Measurements from ENCODE around the gene IFNL4. TPM values are rescaled to one million over a fixed set of nuclear protein-coding genes. Genes with fewer than 3 reads are reported as not detected.

Gene IFNL4
- total and polyA plus RNA-seq, 2 experiments from 2014 or later, result not detected

DNA sequence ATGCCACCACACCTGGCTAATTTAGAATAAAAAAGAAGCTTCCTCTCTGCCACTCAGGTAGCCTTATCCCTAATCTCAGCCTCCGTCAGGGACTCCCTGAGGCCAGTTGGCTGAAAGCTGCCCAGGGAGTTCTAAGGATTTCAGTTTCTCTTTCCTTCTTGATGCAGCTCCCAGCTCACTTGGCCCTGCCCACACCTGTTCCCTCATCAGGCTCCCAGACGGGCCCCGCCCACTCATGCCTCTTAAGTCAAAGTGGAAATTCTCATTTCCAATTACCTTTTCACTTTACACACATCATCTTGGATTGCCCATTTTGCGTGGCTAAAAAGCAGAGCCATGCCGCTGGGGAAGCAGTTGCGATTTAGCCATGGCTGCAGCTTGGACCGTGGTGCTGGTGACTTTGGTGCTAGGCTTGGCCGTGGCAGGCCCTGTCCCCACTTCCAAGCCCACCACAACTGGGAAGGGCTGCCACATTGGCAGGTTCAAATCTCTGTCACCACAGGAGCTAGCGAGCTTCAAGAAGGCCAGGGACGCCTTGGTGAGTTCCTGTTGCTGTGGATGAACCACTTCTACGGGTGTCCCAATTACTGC is 47.5 kb upstream of the IFNL4 start, which contains the start of gene IFNL1:
Gene IFNL1, plus strand, starts transcription at position 353 of the 591 bp plus-strand sequence. Its CDS starts 15 bp downstream, at position 368.
- H3K4me1 Mint-ChIP-seq, result peaks cover 3% of the 10 kb centered on the region; the same call in 2 of the 3 replicates
- no peaks in the 10 kb centered on the region for H3K9me2 ChIP-seq (ENCODE audit: insufficient read depth)
- no peak within 1 kb of the TSS for H3K4me3 ChIP-seq
- TF ChIP-seq STAT1 (IDR thresholded peaks at IDR 0.05; ENCODE audit: unreplicated experiment) (no peak), CREB1 (CRISPR knock-in tag; IDR thresholded peaks at IDR 0.05; ENCODE audit: low read depth) (no peak), ZNF462 (CRISPR knock-in tag; IDR thresholded peaks at IDR 0.05) (no peak), POLR2AphosphoS5 (IDR thresholded peaks at IDR 0.05; ENCODE audit: low read depth) (no peak), EZH2 (IDR thresholded peaks at IDR 0.05; ENCODE audit: low read depth, unreplicated experiment) (no peak), ZNF114 (CRISPR knock-in tag; IDR thresholded peaks at IDR 0.05) (no peak), JUNB (IDR thresholded peaks at IDR 0.05; ENCODE audit: unreplicated experiment) (no peak), CTCF (conservative IDR thresholded peaks at IDR 0.05; ENCODE audit: low read depth in 2 of 2) (no peak), EZH2phosphoT487 (IDR thresholded peaks at IDR 0.05; ENCODE audit: unreplicated experiment) (no peak), NANOG (IDR thresholded peaks at IDR 0.05; ENCODE audit: borderline replicate concordance) (no peak), ZNF331 (CRISPR knock-in tag; IDR thresholded peaks at IDR 0.05; ENCODE audit: low read depth) (no peak)
- TF ChIP-seq, protein P1, sequence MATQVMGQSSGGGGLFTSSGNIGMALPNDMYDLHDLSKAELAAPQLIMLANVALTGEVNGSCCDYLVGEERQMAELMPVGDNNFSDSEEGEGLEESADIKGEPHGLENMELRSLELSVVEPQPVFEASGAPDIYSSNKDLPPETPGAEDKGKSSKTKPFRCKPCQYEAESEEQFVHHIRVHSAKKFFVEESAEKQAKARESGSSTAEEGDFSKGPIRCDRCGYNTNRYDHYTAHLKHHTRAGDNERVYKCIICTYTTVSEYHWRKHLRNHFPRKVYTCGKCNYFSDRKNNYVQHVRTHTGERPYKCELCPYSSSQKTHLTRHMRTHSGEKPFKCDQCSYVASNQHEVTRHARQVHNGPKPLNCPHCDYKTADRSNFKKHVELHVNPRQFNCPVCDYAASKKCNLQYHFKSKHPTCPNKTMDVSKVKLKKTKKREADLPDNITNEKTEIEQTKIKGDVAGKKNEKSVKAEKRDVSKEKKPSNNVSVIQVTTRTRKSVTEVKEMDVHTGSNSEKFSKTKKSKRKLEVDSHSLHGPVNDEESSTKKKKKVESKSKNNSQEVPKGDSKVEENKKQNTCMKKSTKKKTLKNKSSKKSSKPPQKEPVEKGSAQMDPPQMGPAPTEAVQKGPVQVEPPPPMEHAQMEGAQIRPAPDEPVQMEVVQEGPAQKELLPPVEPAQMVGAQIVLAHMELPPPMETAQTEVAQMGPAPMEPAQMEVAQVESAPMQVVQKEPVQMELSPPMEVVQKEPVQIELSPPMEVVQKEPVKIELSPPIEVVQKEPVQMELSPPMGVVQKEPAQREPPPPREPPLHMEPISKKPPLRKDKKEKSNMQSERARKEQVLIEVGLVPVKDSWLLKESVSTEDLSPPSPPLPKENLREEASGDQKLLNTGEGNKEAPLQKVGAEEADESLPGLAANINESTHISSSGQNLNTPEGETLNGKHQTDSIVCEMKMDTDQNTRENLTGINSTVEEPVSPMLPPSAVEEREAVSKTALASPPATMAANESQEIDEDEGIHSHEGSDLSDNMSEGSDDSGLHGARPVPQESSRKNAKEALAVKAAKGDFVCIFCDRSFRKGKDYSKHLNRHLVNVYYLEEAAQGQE (IDR thresholded peaks at IDR 0.05; ENCODE audit: unreplicated experiment), result no peak
- TF ChIP-seq, protein P2, sequence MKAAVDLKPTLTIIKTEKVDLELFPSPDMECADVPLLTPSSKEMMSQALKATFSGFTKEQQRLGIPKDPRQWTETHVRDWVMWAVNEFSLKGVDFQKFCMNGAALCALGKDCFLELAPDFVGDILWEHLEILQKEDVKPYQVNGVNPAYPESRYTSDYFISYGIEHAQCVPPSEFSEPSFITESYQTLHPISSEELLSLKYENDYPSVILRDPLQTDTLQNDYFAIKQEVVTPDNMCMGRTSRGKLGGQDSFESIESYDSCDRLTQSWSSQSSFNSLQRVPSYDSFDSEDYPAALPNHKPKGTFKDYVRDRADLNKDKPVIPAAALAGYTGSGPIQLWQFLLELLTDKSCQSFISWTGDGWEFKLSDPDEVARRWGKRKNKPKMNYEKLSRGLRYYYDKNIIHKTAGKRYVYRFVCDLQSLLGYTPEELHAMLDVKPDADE (IDR thresholded peaks at IDR 0.05), result no peak
- H3F3A ChIP-seq (replicated peaks; ENCODE audit: low read depth), result no peaks in the 10 kb centered on the region
- H3K27me3 ChIP-seq (ENCODE audit: insufficient read depth), result no peaks in the 10 kb centered on the region
- H2AFZ ChIP-seq, result no peak within 1 kb of the TSS
- no peaks in the 10 kb centered on the region for H4K20me1 ChIP-seq (replicated peaks; ENCODE audit: insufficient read depth)
- no peak within 1 kb of the TSS for H3K27ac Mint-ChIP-seq
- no peak within 1 kb of the TSS for H3K27ac ChIP-seq (ENCODE audit: low read depth)
- no peaks in the 10 kb centered on the region for H3K36me3 ChIP-seq (ENCODE audit: insufficient read depth)
- peaks cover 9% of the 10 kb centered on the region for H3K27me3 Mint-ChIP-seq (ENCODE audit: insufficient read depth, low read depth, poor library complexity)
- no peaks in the 10 kb centered on the region for H3K79me2 ChIP-seq (replicated peaks; ENCODE audit: insufficient read depth)
- no peak within 1 kb of the TSS for H3K4me3 Mint-ChIP-seq
- no peaks in the 10 kb centered on the region for H3K9me3 Mint-ChIP-seq
- H3K4me1 ChIP-seq (ENCODE audit: insufficient read depth), result no peaks in the 10 kb centered on the region
- ATAC-seq (peak; percentile 54), DNase-seq (ENCODE audit: low spot score) (peak; percentile 42)
- H3K36me3 Mint-ChIP-seq (ENCODE audit: low read depth), result no peaks in the 10 kb centered on the region
- H3K4me2 ChIP-seq, result no peak within 1 kb of the TSS

Data from GM23338 (cell line).